ENCODE data around the gene TPSAB1. TPM values are rescaled to one million over a fixed set of nuclear protein-coding genes. Genes with fewer than 3 reads are reported as not detected.

TPSAB1 gene
- total RNA-seq, 4 donors from 2014 or later: 23.8 to 130 (median 59.4) TPM

DNA sequence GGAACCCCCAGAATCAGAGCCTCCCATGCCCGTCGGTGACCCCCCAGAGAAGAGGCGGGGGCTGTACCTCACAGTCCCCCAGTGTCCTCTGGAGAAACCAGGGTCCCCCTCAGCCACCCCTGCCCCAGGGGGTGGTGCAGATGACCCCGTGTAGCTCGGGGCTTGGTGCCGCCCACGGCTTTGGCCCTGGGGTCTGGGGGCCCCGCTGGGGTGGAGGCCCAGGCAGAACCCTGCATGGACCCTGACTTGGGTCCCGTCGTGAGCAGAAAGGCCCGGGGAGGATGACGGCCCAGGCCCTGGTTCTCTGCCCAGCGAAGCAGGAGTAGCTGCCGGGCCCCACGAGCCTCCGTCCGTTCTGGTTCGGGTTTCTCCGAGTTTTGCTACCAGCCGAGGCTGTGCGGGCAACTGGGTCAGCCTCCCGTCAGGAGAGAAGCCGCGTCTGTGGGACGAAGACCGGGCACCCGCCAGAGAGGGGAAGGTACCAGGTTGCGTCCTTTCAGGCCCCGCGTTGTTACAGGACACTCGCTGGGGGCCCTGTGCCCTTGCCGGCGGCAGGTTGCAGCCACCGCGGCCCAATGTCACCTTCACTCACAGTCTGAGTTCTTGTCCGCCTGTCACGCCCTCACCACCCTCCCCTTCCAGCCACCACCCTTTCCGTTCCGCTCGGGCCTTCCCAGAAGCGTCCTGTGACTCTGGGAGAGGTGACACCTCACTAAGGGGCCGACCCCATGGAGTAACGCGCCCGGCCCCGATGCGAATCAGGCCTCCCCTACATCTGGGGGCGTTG is 19.5 kb upstream of the TPSAB1 start:
- no peak for DNase-seq
- no peak overlapping the region for H3K4me3 ChIP-seq
- no peaks in the 10 kb centered on the region for H3K9me3 ChIP-seq
- TF ChIP-seq POLR2A (IDR thresholded peaks at IDR 0.05) (no peak), CTCF (IDR thresholded peaks at IDR 0.05) (no peak)
- peaks cover 0 to 7% (median 0%) of the 10 kb centered on the region in 3 donors for H3K36me3 ChIP-seq
- peaks cover 0 to 6% (median 0%) of the 10 kb centered on the region in 4 donors for H3K4me1 ChIP-seq
- no peak overlapping the region for H3K27ac ChIP-seq
- H3K27me3 ChIP-seq: no peaks in the 10 kb centered on the region

- H3K9me3 ChIP-seq: no peaks in the 10 kb centered on the region
- H3K27ac ChIP-seq: no peak overlapping the region
- no peaks in the 10 kb centered on the region for H3K27me3 ChIP-seq
- peaks cover 0 to 6% (median 0%) of the 10 kb centered on the region in 4 donors for H3K4me1 ChIP-seq
- no peak overlapping the region for H3K4me3 ChIP-seq
- TF ChIP-seq CTCF (IDR thresholded peaks at IDR 0.05) (no peak), POLR2A (IDR thresholded peaks at IDR 0.05) (no peak)
- DNase-seq: no peak
- peaks cover 0 to 7% (median 0%) of the 10 kb centered on the region in 3 donors for H3K36me3 ChIP-seq
Observed at GRCh38 chr16:1221628-1222552, 18.6 kb upstream of the TPSAB1 start.

DNA sequence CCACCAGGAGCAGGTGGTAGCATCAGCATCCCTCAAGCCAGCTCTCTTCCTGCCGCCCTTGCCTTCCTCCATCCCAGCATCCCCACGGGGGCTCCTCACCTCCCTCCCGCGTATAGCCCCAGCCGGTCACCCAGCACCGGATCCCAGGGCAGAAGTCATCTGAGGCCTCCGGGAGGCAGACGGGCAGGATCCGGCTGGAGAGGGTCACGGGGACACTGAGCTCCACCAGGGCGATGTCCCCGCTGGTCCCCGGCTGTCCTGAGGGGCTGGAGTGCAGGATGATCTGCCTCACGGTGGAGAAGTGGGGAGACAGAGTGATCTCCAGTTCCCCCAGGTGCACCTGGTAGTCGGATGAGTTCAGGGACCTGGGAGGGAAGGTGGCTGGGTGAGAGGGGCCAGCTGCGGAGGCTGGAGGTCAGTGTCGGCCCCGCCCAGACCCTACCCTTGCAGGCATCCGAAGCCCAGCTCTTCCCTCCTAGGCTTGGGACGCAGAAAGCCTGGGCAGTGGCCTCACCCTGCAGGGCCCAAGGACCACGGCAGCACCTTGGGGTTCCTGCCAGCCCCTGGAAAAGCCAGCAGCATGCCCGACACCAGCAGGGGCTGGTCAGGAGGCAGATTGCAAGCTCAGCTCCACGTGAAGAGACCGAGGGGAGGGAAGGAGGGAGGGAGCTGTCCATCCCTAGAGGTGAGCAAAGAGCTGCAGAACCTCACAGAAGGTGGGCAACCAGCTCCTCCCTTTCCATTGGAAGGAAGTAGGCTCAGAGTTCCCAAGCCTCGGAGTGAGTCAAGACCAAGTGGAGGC is 17.8 kb upstream of the TPSAB1 start:
- TF ChIP-seq POLR2A (IDR thresholded peaks at IDR 0.05): no peak
- no peak for TF ChIP-seq CTCF (IDR thresholded peaks at IDR 0.05)
- Histone ChIP-seq H3K27me3 (no peaks in the 10 kb centered on the region), H3K27ac (no peak overlapping the region), H3K9me3 (no peaks in the 10 kb centered on the region), H3K4me3 (no peak overlapping the region), H3K36me3 (peaks cover 0 to 3% (median 0%) of the 10 kb centered on the region in 3 donors), H3K4me1 (peaks cover 0 to 6% (median 0%) of the 10 kb centered on the region in 4 donors)
- no peak for DNase-seq

DNA sequence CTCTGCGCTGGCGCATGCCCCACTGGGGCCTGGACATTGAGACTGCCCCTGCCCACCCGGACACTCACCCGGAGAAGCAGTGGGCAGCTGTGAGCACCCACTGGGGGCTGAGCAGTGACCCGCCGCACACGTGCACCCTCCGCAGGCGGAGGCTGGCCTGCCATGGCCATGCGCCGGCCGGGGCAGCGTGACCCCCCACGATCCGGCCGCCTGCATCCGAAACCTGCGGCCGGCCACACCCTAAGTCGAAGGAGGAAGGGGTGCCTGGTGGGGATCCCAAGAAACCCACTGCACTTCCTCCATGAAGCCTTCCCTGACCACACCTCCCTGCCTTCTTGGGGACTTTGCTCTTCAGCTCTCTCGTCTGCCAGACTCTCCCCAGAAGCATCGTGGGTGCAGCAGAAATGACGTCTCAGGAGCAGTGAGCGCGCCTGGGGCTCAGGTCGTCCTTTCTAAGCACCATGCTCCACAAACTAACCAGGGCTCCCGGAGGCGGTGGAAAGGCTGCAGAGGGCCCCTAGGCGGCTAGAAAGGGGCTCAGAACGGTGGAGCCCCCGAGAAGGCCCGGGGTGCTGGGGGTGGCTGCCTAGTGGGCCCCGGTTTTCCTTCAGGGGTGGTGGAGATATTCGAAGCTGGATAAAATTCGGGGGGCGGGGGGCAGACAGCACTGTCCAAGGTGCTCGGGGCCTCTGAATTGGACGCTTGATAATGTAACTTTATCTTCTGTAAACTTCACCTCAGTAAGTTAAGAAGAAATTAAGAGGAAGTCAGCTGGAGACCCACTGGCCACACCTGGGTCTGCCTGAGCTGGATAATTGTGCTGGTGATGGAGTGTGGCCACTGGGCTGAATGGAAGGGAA is 16.9 kb upstream of the TPSAB1 start:
- Histone ChIP-seq H3K36me3 (no peaks in the 10 kb centered on the region), H3K27ac (peak overlapping the region in 1 of 4 donors; percentile 66), H3K9me3 (no peaks in the 10 kb centered on the region), H3K27me3 (no peaks in the 10 kb centered on the region), H3K4me3 (no peak overlapping the region), H3K4me1 (peaks cover 0 to 6% (median 0%) of the 10 kb centered on the region in 4 donors)
- DNase-seq: no peak
- no peak for TF ChIP-seq POLR2A (IDR thresholded peaks at IDR 0.05)

DNA sequence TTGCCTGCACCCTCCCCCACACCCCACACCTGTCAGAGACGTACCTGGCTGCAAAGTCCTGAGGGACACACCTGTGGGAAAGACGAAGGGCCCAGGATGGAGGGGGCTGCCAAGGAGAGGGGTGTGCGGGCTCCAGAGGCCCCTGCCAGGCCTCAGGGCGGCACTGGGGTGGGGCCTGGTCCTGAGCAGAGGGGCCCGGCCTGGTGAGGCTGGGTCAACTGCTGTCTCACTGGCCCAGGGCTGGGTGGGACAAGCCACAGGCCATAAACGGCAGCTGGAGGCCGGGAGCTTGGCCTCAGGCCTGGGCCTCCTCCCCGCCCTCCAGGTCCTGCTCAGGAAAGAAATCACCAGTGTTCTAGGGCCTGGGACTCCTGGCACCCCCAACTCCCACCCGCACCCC is 15.9 kb upstream of the TPSAB1 start:
- TF ChIP-seq POLR2A (IDR thresholded peaks at IDR 0.05): no peak
- TF ChIP-seq CTCF (IDR thresholded peaks at IDR 0.05): no peak
- Histone ChIP-seq H3K27me3 (no peaks in the 10 kb centered on the region), H3K36me3 (no peaks in the 10 kb centered on the region), H3K4me3 (peak overlapping the region in 1 of 4 donors; percentile 21), H3K4me1 (peaks cover 0 to 6% (median 0%) of the 10 kb centered on the region in 4 donors), H3K9me3 (no peaks in the 10 kb centered on the region), H3K27ac (peak overlapping the region in 2 of 4 donors; percentile 45 to 66)
- peak in 1 of 3 donors; percentile 68 for DNase-seq

Data from Peyer's patch (tissue), 4 donors.